A204.1 (cell line): ENCODE data around the gene BCL3.
"Not testable (repeated sequence)": the region's sequence is repeated elsewhere in the genome, so short reads cannot be mapped to it uniquely, and the experiment has no call there.

Source experiments
- FAIRE-seq: peaks from 2 replicates; lab custom pipeline; 2012; peaks lifted over from hg19 to GRCh38; lab: Jason Lieb, UNC

BCL3 gene

GRCh38 chr19:44748426-44749254 is at the start of gene BCL3:
Gene BCL3 (plus strand): TSS chr19:44748708. CDS start chr19:44748791, 83 bp downstream.
- FAIRE-seq, result no peak

- no peak for FAIRE-seq
These were observed 48.0 kb upstream of the BCL3 start for GRCh38 chr19:44700547-44700946.

- no peak for FAIRE-seq
These were observed 47.3 kb upstream of the BCL3 start for GRCh38 chr19:44701228-44701627.

GRCh38 chr19:44702551-44703176 is 45.8 kb upstream of the BCL3 start:
- no peak for FAIRE-seq

GRCh38 chr19:44703336-44704078 is 45.0 kb upstream of the BCL3 start:
- FAIRE-seq, result no peak

GRCh38 chr19:44704982-44705381 is 43.5 kb upstream of the BCL3 start:
- FAIRE-seq, result no peak

GRCh38 chr19:44705502-44706010 is 43.0 kb upstream of the BCL3 start:
- no peak for FAIRE-seq

DNA sequence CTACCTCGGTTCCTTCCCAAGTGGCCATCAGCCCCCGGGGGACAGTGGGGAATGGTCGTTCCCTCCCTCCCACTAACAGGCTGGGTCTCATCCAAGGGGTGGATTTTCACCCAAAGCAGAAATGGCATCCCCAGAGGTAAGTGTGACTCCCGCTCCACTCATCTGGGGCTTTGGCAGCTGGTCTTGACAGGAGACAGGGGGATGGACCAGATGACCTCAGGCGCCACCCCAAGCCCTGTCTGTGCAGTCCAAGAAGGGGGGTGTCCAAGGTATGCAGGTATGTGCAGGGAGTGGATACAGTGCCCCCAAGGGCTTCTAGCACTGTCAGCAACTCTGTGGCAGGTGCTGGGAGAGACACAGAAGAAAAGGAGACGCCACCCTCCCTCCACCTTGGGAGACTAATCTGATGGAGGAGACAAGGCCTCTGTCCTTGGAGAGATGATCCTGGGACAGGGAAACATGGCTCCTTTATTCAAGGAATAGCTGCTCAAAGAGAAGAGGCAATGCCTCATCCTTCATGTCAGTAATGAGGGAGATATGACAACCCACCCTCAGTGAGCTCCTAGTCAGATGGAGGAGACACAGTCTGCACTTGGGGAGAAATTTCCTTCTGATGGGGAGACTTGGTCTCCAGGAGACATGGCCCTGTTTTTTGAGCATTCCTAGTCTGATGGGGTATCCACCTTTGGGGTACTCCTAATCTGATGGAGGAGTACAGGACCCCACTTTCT is 41.8 kb upstream of the BCL3 start:
- FAIRE-seq, result no peak

DNA sequence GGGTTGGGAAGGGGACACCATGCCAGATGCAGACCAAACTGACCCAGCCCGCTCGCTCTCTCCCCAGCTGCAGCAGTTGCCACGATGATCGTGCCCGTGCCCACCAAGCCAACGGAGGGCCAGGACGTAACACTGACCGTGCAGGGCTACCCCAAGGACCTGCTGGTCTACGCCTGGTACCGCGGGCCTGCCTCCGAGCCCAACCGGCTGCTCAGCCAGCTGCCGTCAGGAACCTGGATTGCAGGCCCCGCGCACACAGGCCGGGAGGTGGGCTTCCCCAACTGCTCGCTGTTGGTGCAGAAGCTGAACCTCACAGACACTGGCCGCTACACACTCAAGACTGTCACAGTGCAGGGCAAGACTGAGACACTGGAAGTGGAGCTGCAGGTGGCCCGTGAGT is 40.7 kb upstream of the BCL3 start:
- no peak for FAIRE-seq

DNA sequence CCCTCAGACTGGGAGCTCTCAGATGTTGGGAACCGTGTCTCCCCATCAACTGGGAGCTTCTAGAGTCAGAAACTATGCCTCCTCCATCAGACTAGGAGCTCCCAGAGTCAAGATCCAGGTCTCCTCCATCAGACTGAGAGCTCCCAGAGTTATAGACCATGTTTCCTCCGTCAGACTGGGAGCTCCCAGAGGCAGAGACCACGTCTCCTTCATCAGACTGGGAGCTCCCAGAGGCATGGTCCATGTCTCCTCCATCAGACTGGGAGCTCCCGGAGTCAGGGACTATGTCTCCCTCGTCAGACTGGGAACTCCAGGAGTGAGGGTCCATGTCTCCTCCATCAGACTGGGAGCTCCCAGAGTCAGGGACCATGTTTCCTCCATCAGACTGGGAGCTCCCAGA is 39.6 kb upstream of the BCL3 start:
- FAIRE-seq, result no peak

GRCh38 chr19:44709434-44710266 is 38.9 kb upstream of the BCL3 start:
- not testable (repeated sequence) for FAIRE-seq

DNA sequence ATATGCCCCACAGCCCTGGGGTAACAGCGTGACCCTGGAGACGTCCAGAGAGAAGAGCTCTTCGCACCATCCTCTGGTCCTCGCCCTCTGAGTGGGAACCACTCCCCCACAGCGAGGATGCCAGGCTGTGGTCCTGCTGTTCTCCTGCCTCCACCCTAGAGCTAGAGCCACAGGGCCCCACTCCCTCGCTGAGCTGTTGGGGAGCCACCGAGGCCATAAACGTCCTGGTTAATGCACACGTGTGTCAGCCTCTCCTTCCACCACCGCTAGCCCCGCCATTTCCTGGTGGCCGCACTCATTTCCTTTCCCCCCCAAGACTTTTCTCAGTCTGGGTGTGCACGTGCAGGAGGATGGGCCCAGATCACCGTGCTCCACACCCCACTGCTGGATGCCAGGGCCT is 38.0 kb upstream of the BCL3 start:
- FAIRE-seq, result no peak

- no peak for FAIRE-seq
These were observed 35.5 kb upstream of the BCL3 start for GRCh38 chr19:44712864-44713515.

DNA sequence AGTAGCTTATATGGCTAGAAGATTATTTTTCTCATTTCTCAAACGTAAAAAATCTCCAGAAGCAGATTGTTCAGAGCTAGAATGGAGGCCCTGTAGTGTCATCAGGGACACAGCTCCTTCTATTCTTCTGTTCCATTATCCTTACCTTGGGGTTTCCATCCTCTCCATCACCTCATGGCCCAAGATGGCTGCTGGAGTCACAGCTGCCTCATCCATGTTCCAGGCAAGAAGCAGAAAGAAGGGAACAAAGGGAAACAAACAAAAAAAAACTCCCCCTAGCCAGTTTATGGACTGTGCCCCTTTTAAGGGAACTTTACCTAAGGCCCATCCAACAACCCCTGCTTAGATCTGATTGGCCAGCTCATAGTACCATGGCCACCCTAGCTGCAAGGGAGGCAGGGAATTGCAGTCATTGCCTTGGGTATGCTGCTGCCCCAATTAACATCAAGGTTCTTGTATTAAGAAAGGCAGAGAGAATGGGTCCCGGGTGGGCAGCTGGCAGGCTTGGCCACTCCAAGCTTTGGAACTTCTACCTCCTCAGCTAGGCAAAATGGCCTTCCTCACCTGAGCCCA is 33.8 kb upstream of the BCL3 start:
- no peak for FAIRE-seq

GRCh38 chr19:44717603-44718002 is 30.9 kb upstream of the BCL3 start:
- FAIRE-seq, result no peak

- no peak for FAIRE-seq
These were observed 29.9 kb upstream of the BCL3 start for GRCh38 chr19:44718441-44719261.

DNA sequence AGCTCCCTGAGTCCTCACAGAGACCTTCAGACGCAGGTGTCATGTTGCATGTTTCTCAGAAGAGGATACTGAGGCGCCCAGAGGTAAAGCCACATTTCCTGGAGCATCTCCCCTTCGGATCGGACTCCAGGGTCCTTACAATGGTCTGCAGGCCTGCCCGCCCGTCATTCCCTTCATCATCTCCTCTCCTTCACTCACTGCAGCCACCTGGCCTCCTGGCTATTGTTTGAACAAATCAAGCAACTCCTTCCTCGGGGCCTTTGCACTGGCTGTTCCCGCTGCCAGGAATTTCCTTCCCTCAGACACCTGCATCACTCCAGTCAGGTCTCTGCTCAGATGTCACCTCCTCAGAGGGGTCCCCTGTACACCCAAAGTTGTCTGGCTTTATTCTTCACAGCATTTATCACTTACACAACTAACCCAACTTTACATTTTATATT is 29.2 kb upstream of the BCL3 start:
- no peak for FAIRE-seq

DNA sequence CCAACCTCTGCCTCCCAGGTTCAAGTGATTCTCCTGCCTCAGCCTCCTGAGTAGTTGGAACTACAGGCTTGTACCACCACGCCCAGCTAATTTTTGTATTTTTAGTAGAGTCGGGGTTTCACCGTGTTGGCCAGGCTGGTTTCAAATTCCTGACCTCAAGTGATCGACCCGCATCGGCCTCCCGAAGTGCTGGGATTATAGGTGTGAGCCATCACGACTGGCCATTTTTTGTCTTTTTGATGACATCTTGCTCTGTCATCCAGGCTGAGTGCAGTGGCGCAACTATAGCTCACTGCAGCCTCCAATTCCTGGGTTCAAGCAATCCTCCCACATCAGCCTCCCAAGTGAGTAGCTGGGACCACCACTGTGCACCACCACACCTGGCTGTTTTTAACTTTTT is 28.1 kb upstream of the BCL3 start:
- FAIRE-seq, result not testable (repeated sequence)

DNA sequence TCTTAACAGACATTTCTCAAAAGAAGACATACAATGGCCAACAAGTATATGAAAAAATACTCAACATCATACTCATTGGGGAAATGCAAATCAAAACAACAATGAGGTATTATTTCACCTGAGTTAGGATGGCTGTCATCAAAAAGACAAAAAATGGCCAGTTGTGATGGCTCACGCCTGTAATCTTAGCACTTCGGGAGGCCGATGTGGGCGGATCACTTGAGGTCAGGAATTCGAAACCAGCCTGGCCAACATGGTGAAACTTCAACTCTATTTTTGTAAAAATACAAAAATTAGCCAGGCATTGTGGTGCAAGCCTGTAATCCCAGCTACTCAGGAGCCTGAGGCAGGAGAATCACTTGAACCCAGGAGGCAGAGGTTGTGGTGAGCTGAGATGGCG is 27.6 kb upstream of the BCL3 start:
- no peak for FAIRE-seq
